Cardiac fibroblast (primary cell): Measurements from ENCODE around the gene MED13L.

ENCODE experiments used
- DNase-seq, 2 donors: peaks; one replicate each; pipeline versions ENCODE4 v3.0.0 to v3.0.0-alpha.2; 2010; ENCODE audit warnings: low read depth in 2 of 2
- H3K4me3 ChIP-seq, 2 donors: replicated peaks in 1 of 2; 1 replicate in 1 of 2; 2 replicates in 1 of 2; pipeline ENCODE4 v1.5.1; 2011; ENCODE audit warnings: low read depth in 2 of 2, low read length in 2 of 2, mild to moderate bottlenecking in 2 of 2, moderate library complexity in 1 of 2
- TF ChIP-seq, protein P1 (sequence below): IDR thresholded peaks from one replicate; pipeline ENCODE4 v1.5.1; 2011; ENCODE audit warnings: low read depth, mild to moderate bottlenecking, low read length, inconsistent platforms

Gene MED13L

DNA sequence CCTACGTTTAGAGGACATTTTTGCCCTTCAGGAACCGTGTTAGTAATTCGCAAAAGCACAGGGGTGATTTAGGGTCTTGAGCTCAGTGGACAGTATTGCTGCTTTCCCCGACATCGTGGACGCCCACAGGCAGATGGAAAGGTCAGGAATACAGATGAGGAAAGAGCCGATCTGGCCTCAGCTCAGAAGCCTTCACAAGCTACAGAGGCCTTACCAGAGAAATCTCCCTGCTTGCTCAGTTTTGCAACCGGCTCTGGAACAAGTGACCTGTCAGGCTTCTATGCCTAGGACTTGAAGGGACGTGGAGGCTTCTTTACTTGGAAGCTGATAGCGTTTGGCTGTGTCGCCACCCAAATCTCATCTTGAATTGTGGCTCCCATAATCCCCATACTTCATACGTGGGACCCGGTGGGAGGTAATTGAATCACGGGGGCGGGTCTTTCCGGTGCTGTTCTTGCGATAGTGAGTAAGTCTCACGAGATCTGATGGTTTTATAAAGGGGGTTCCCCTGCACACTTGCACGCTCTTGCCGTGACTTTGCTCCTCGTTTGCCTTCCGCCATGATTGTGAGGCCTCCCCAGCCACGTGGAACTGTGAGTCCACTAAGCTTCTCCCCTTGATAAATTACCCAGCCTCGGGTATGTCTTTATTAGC is 332.5 kb downstream of the MED13L start:
- DNase-seq, result no peak
- TF ChIP-seq, protein P1, sequence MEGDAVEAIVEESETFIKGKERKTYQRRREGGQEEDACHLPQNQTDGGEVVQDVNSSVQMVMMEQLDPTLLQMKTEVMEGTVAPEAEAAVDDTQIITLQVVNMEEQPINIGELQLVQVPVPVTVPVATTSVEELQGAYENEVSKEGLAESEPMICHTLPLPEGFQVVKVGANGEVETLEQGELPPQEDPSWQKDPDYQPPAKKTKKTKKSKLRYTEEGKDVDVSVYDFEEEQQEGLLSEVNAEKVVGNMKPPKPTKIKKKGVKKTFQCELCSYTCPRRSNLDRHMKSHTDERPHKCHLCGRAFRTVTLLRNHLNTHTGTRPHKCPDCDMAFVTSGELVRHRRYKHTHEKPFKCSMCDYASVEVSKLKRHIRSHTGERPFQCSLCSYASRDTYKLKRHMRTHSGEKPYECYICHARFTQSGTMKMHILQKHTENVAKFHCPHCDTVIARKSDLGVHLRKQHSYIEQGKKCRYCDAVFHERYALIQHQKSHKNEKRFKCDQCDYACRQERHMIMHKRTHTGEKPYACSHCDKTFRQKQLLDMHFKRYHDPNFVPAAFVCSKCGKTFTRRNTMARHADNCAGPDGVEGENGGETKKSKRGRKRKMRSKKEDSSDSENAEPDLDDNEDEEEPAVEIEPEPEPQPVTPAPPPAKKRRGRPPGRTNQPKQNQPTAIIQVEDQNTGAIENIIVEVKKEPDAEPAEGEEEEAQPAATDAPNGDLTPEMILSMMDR, result no peak
- H3K4me3 ChIP-seq, result no peak overlapping the region

DNA sequence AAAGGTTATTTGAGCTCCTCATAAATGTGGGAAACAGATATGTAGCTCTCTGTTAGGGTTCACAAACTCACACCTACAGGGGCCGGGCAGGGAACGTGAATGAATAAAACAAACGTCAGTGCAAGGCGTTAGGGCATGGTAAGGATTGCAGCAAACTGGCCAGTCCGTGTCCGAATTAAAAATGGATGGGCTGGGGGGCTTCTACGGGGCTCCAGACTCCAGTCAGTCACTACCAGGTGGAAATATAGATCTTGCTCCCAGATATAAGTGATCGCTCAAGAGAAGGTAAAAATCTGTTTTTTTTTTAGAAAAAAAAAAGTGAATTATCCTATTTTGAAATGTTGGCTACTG is 333.1 kb downstream of the MED13L start:
- no peak for DNase-seq
- TF ChIP-seq, protein P1, result no peak
- no peak overlapping the region for H3K4me3 ChIP-seq

DNA sequence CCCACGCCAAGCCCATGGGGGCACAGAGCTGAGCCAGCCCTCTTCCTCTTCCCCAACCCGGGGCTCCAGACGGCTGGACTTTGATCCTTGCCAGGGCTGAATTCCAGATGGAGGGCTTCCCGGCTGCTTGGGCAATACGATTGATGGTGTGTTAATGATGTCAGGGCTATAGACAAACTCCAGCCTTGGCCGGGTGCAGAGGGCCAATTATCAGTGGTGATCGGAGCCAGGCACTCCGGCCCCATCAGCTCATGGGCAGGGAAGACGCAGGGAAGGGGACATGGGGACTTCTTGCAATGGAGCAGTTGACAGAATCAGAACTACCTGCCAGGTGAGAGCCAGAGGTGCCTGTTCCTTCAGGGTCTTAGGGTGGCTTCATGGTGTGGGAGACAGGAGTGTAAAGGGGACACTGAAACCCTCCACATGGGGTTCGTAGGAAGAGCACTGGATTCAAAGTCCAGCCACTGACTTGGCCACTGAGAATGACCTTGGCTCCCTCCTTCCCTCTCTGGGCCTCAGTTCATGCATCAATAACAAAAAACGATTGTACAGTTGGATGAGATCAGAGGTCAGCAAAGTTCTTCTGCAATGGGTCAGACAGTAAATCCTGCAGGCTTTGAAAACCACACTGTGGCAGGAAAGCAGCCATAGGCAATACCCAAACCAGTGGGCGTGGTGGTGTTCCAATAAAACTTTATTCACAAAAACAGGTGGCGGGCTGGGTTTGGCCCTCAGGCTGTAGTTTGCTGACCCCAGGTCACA is 333.7 kb downstream of the MED13L start:
- H3K4me3 ChIP-seq, result no peak overlapping the region
- TF ChIP-seq, protein P1, result no peak
- DNase-seq, result peak in 1 of 2 donors; percentile 42

DNA sequence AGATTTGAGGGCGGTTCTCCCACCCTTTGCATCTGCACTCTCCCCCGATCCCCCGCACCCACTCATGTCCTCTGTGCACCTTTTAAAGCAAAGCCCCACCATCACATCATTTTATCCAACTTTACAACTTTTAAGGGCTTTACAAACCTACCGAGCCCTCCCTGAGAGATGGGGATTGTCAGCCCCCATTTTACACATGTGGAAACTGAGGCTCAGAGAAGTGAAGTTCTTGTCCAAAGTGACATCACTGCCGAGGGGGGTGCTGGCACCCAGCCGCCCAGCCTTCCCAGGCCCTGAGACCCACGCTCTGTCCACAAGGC is 334.2 kb downstream of the MED13L start:
- H3K4me3 ChIP-seq, result no peak overlapping the region
- DNase-seq, result no peak
- TF ChIP-seq, protein P1, result no peak

DNA sequence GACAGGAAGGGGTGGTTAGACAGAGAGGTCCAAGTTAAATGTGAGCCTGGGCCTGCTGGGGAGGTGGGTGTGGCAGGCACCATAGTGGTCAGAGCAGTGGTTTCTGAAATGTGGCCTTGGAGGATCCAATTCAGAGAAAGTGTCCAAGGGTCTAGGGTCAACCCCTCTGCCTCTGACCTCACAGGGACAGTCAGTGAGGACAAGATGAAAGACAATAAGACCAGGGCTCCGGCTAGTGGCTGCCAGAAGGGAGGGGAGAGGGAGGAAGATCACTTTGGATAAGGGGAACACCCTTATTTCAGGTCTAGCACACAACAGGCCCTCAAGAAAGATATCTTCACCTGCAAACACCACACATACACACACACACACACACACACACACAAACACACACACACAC is 335.1 kb downstream of the MED13L start:
- H3K4me3 ChIP-seq, result no peak overlapping the region
- TF ChIP-seq, protein P1, result no peak
- no peak for DNase-seq

DNA sequence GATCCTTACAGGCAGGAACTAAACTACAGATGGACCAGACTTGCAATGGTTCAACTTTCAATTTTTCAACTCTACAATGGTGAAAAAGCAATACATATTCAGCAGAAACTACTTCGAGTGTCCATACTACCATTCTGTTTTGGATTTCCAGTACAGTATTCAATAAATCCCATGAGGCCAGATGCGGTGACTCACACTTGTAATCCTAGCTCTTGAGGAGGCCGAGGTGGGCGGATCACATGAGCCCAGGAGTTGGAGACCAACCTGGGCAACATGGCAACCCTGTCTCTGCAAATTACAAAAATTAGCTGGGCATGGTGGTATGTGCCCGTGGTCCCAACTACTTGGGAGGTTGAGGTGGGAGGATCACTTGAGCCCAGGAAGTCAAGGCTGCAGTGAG is 336.1 kb downstream of the MED13L start:
- H3K4me3 ChIP-seq, result no peak overlapping the region
- DNase-seq, result peak; percentile 27 to 69
- TF ChIP-seq, protein P1, result no peak
